ENCODE data around the gene RBCK1.

DNA sequence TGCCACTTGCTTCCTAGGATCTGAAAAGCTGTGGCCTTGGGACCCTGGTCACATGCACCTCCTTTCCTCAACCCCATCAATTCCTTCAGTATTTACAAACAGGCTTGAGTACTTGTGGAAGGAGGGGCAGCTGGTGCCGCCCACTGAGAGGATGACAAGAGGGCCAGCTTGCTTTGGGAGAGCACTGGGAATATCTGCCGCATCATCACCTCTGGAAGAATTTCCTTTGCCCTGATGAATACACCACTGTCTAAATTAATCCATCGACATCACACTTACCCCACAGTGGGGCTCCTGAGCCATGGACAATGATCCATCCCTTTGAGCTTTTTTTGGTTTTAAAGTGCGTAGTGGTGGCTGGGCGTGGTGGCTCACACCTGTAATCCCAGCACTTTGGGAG lies 28.4 kb downstream of the RBCK1 start:
- TF ChIP-seq EZH2 (IDR thresholded peaks at IDR 0.05; ENCODE audit: insufficient read depth, poor library complexity, severe bottlenecking) (no peak), EZH2phosphoT487 (IDR thresholded peaks at IDR 0.05; ENCODE audit: insufficient read depth, low read depth) (no peak)

Measured in GM23248 (cell line).